Measurements from ENCODE around the gene DGAT2L6. TPM values are rescaled to one million over a fixed set of nuclear protein-coding genes. Genes with fewer than 3 reads are reported as not detected.

Gene DGAT2L6, protein sequence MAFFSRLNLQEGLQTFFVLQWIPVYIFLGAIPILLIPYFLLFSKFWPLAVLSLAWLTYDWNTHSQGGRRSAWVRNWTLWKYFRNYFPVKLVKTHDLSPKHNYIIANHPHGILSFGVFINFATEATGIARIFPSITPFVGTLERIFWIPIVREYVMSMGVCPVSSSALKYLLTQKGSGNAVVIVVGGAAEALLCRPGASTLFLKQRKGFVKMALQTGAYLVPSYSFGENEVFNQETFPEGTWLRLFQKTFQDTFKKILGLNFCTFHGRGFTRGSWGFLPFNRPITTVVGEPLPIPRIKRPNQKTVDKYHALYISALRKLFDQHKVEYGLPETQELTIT
- not detected for total RNA-seq

DNA sequence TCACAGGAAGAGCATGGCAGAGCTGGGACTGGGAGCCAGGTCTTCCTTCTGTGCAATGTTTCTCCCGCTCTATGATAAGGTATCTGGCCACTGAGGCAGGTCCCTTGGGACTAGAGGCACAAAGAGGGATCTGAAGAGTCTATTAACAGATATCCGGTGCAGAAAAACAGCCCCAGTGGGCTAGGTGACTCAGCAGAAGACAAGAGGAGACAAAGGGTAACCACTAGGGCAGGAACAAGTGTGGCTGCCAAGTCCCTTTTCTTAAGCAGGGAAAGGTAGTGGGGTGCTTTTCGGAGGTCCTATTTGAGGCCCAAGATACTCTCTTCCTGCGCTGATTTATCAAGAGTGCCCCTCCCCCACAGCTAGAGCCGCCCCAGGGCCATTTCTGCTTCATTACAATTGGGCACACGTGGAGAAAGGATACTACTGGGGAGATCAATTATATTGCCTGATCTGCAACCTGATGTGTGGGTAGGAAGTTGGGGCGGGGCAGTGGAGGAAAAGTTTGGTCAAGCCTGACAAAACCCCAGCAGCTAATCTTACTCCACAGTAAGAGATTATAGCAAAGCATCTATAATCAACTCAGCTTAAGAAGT lies at the start of gene DGAT2L6:
TSS of gene DGAT2L6 (plus strand) at position 546 of the 596 bp plus-strand sequence. CDS start 100 bp downstream, outside the sequence.
- Mint-ChIP-seq H3K4me1 (ENCODE audit: low read depth) (peaks cover 4% of the 10 kb centered on the region), H3K27ac (no peak within 1 kb of the TSS), H3K9me3 (no peaks in the 10 kb centered on the region), H3K27me3 (ENCODE audit: low read depth) (no peaks in the 10 kb centered on the region), H3K36me3 (ENCODE audit: low read depth) (no peaks in the 10 kb centered on the region), H3K4me3 (no peak within 1 kb of the TSS)
- intact Hi-C loops (cut with micrococcal nuclease) = no loop called here
- no peak for DNase-seq
- CTCF ChIA-PET = no interaction called here

DNA sequence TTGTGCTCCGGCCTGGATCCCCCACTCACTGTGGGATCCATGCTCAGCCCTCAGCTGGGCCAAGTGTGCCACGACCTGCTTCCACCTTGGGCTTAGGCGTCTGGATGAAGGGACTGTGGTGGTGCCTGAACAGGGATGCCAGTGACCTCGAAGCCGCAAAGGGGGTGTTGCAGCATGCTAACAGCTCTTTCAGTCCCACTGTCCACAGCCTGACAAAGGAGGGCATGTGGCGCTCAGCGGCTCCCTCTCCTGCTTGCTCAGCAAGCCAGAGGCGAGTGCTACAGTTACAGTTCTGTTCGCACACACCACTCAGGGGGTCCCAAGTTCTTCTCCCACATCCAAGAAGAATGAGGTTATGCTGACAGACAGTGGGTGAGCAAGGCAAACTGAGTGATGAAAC lies 49.2 kb upstream of the DGAT2L6 start:
- intact Hi-C loops (cut with micrococcal nuclease) = no loop called here
- CTCF ChIA-PET = interaction anchor here (0.9 kb wide), 1 partner anchor 93 kb away, joined by 3 read pairs; no protein-coding TSS in a partner anchor
- DNase-seq = no peak
- no peak overlapping the region for H3K4me3 Mint-ChIP-seq
- H3K27ac Mint-ChIP-seq = no peak overlapping the region
- no peaks in the 10 kb centered on the region for H3K9me3 Mint-ChIP-seq
- no peaks in the 10 kb centered on the region for H3K36me3 Mint-ChIP-seq (ENCODE audit: low read depth)
- no peaks in the 10 kb centered on the region for H3K27me3 Mint-ChIP-seq (ENCODE audit: low read depth)
- peaks cover 8% of the 10 kb centered on the region for H3K4me1 Mint-ChIP-seq (ENCODE audit: low read depth)

DNA sequence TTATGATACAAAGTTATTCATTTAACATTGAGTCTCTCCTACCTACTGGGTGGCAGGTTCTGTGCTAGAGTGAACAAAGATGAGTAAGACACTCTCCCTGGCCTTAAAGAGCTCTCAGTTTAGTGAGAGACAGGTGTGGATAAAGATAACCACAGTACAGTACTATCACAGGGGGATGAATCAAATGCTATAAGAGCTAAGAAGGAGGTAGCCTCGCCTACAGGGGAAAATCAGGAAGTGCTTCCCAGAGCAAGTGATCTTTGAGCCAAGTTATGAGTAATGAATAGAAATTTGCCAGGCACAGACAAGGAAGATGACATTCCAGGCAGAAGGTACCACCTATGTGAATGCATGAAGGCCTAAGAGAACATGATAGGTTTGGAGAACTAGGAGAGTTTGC lies 47.5 kb upstream of the DGAT2L6 start:
- H3K4me1 Mint-ChIP-seq (ENCODE audit: low read depth) = peaks cover 12% of the 10 kb centered on the region
- DNase-seq = no peak
- no peak overlapping the region for H3K4me3 Mint-ChIP-seq
- H3K36me3 Mint-ChIP-seq (ENCODE audit: low read depth) = peaks cover 2% of the 10 kb centered on the region
- H3K9me3 Mint-ChIP-seq = no peaks in the 10 kb centered on the region
- H3K27me3 Mint-ChIP-seq (ENCODE audit: low read depth) = no peaks in the 10 kb centered on the region
- H3K27ac Mint-ChIP-seq = no peak overlapping the region
- intact Hi-C loops (cut with micrococcal nuclease) = loop anchor here (5.0 to 10.0 kb wide), 3 partner anchors 513 to 963 kb away; partner anchors contain the start of genes EDA and PJA1
- CTCF ChIA-PET = interaction anchor here (1.1 to 1.3 kb wide), 3 partner anchors 32 to 99 kb away, joined by 3 to 4 read pairs (median 4); no protein-coding TSS in a partner anchor

- Mint-ChIP-seq H3K4me3 (no peak overlapping the region), H3K9me3 (no peaks in the 10 kb centered on the region), H3K4me1 (ENCODE audit: low read depth) (peaks cover 26% of the 10 kb centered on the region), H3K36me3 (ENCODE audit: low read depth) (peaks cover 5% of the 10 kb centered on the region), H3K27ac (no peak overlapping the region), H3K27me3 (ENCODE audit: low read depth) (no peaks in the 10 kb centered on the region)
- intact Hi-C loops (cut with micrococcal nuclease) = loop anchor here (1.0 to 10.0 kb wide), 6 partner anchors 99 to 965 kb away; partner anchors contain the start of genes EDA and PJA1
- DNase-seq = no peak
- CTCF ChIA-PET = interaction anchor here (0.6 to 2.4 kb wide), 10 partner anchors 10 to 1156 kb away, joined by 3 to 13 read pairs (median 4); partner anchors contain the start of genes KIF4A and PDZD11
These were observed 45.1 kb upstream of the DGAT2L6 start for GRCh38 chrX:70132224-70132623.

- H3K27ac Mint-ChIP-seq = peak overlapping the region; percentile 89
- CTCF ChIA-PET = interaction anchor here (0.6 to 2.4 kb wide), 14 partner anchors 10 to 1155 kb away, joined by 3 to 13 read pairs (median 4); partner anchors contain the start of genes KIF4A and PDZD11
- H3K4me1 Mint-ChIP-seq (ENCODE audit: low read depth) = peaks cover 29% of the 10 kb centered on the region
- peak overlapping the region; percentile 97 for H3K4me3 Mint-ChIP-seq
- no peaks in the 10 kb centered on the region for H3K27me3 Mint-ChIP-seq (ENCODE audit: low read depth)
- intact Hi-C loops (cut with micrococcal nuclease) = loop anchor here (1.0 to 10.0 kb wide), 9 partner anchors 41 to 966 kb away; partner anchors contain the start of genes EDA, PDZD11 and PJA1
- no peaks in the 10 kb centered on the region for H3K9me3 Mint-ChIP-seq
- DNase-seq = no peak
- peaks cover 5% of the 10 kb centered on the region for H3K36me3 Mint-ChIP-seq (ENCODE audit: low read depth)
These were observed 44.4 kb upstream of the DGAT2L6 start for GRCh38 chrX:70132877-70133302.

- peaks cover 27% of the 10 kb centered on the region for H3K4me1 Mint-ChIP-seq (ENCODE audit: low read depth)
- intact Hi-C loops (cut with micrococcal nuclease) = loop anchor here (1.0 to 10.0 kb wide), 8 partner anchors 41 to 966 kb away; partner anchors contain the start of genes EDA, PDZD11 and PJA1
- H3K27ac Mint-ChIP-seq = peak within 1 kb of the TSS; percentile 89
- H3K36me3 Mint-ChIP-seq (ENCODE audit: low read depth) = peaks cover 5% of the 10 kb centered on the region
- CTCF ChIA-PET = interaction anchor here (0.8 to 2.4 kb wide), 15 partner anchors 9 to 714 kb away, joined by 3 to 13 read pairs (median 3); partner anchors contain the start of genes KIF4A and PDZD11
- peak; percentile 82 for DNase-seq
- no peaks in the 10 kb centered on the region for H3K27me3 Mint-ChIP-seq (ENCODE audit: low read depth)
- peak within 1 kb of the TSS; percentile 97 for H3K4me3 Mint-ChIP-seq
- no peaks in the 10 kb centered on the region for H3K9me3 Mint-ChIP-seq
These were observed 43.8 kb upstream of the DGAT2L6 start, which contains the start of gene IGBP1 for GRCh38 chrX:70133303-70134115. Gene IGBP1, plus strand, starts transcription at chrX:70133447. Its CDS starts 501 bp downstream, at chrX:70133948.

DNA sequence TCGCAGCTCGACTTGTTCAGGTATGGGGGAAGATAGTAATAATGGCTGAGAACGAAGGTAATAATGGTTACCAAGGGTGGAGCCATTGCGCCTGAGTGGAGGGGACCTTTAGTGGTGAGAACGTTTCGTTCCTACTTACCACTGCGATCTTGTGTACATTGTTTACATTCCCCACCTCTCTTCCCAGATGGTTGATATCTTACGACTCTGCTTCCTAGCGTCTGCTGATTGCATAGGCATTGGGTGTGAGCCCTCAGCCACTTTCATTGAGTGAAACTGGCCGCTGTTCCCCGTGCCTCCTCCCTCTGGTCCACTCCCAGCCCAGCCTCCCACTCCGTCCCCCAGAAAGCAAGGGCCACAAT lies 43.2 kb upstream of the DGAT2L6 start:
- no peak for DNase-seq

GRCh38 chrX:70138622-70139021 lies 38.7 kb upstream of the DGAT2L6 start:
- intact Hi-C loops (cut with micrococcal nuclease) = loop anchor here (10.0 kb wide), 1 partner anchor 604 kb away; no protein-coding TSS in a partner anchor
- no peak for DNase-seq
- CTCF ChIA-PET = no interaction called here
- no peak overlapping the region for H3K4me3 Mint-ChIP-seq
- H3K27me3 Mint-ChIP-seq (ENCODE audit: low read depth) = no peaks in the 10 kb centered on the region
- H3K4me1 Mint-ChIP-seq (ENCODE audit: low read depth) = peaks cover 21% of the 10 kb centered on the region
- H3K36me3 Mint-ChIP-seq (ENCODE audit: low read depth) = peaks cover 13% of the 10 kb centered on the region
- H3K9me3 Mint-ChIP-seq = no peaks in the 10 kb centered on the region
- H3K27ac Mint-ChIP-seq = no peak overlapping the region

More for the DNA sequence above, 43.2 kb upstream of the DGAT2L6 start:
- Mint-ChIP-seq H3K9me3 (no peaks in the 10 kb centered on the region), H3K4me1 (ENCODE audit: low read depth) (peaks cover 27% of the 10 kb centered on the region), H3K27ac (peak overlapping the region; percentile 89), H3K4me3 (peak overlapping the region; percentile 97), H3K27me3 (ENCODE audit: low read depth) (no peaks in the 10 kb centered on the region), H3K36me3 (ENCODE audit: low read depth) (peaks cover 5% of the 10 kb centered on the region)
- CTCF ChIA-PET = interaction anchor here (0.9 to 2.4 kb wide), 8 partner anchors 18 to 641 kb away, joined by 3 to 13 read pairs (median 4); partner anchors contain the start of genes KIF4A and PDZD11
- intact Hi-C loops (cut with micrococcal nuclease) = loop anchor here (5.0 to 10.0 kb wide), 3 partner anchors 517 to 967 kb away; partner anchors contain the start of genes EDA and PJA1

- H3K27me3 Mint-ChIP-seq (ENCODE audit: low read depth) = no peaks in the 10 kb centered on the region
- DNase-seq = no peak
- H3K36me3 Mint-ChIP-seq (ENCODE audit: low read depth) = peaks cover 11% of the 10 kb centered on the region
- intact Hi-C loops (cut with micrococcal nuclease) = loop anchor here (10.0 kb wide), 1 partner anchor 605 kb away; no protein-coding TSS in a partner anchor
- no peaks in the 10 kb centered on the region for H3K9me3 Mint-ChIP-seq
- peaks cover 17% of the 10 kb centered on the region for H3K4me1 Mint-ChIP-seq (ENCODE audit: low read depth)
- no peak overlapping the region for H3K27ac Mint-ChIP-seq
- no peak overlapping the region for H3K4me3 Mint-ChIP-seq
- CTCF ChIA-PET = no interaction called here
These were observed 37.5 kb upstream of the DGAT2L6 start for GRCh38 chrX:70139736-70140135.

DNA sequence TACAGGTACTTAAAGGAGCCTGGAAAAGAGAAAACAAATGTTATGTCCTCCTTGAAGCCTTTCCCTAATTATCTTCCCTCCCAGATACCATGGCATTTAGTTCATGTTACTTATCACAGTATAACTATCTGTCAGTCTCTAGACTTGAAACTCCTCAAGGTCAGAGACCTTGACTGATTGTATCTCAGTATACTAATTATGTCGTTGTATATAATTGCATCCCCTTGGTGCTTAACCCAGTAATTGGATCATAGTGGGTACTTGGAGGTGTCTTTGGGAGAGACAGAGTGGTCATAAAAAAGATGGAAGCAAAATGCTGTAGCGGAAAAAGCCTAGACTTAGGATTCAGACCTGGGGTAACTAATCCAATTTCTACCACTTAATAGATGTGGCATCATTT lies 35.9 kb upstream of the DGAT2L6 start:
- DNase-seq = no peak
- Mint-ChIP-seq H3K4me1 (ENCODE audit: low read depth) (peaks cover 7% of the 10 kb centered on the region), H3K9me3 (no peaks in the 10 kb centered on the region), H3K27ac (no peak overlapping the region), H3K36me3 (ENCODE audit: low read depth) (peaks cover 11% of the 10 kb centered on the region), H3K4me3 (no peak overlapping the region), H3K27me3 (ENCODE audit: low read depth) (no peaks in the 10 kb centered on the region)
- intact Hi-C loops (cut with micrococcal nuclease) = no loop called here
- CTCF ChIA-PET = no interaction called here
